SK-N-SH (cell line): ENCODE data around the gene RAD51. TPM values are rescaled to one million over a fixed set of nuclear protein-coding genes. Genes with fewer than 3 reads are reported as not detected.

Source experiments
- CTCF ChIA-PET: fragments of 300-600, 350-600 bp; formaldehyde crosslinking; extraction: SDS; loops from one replicate; lab custom pipeline; 2021; lab: Yijun Ruan, JAX
- POLR2A ChIA-PET: fragments of 350-600 bp; sonication (Branson Sonifier 250); formaldehyde crosslinking; extraction: SDS; loops from one replicate; lab custom pipeline; 2020; ENCODE audit warnings: antibody characterized with exemption, inconsistent platforms; lab: Yijun Ruan, JAX
- DNase-seq: peaks from one replicate; pipeline ENCODE4 v3.0.0; 2012
- H2AFZ ChIP-seq: fragments of 200-600 bp; sonication (generic); 2 replicates; pipeline ENCODE4 v1.8.1; 2016; ENCODE audit warnings: antibody characterized with exemption, mild to moderate bottlenecking, low read depth
- H3F3A ChIP-seq: fragments of 200-600 bp; sonication (generic); replicated peaks from 2 replicates; pipeline ENCODE3; 2016; ENCODE audit warnings: antibody characterized with exemption, mild to moderate bottlenecking; ENCODE audit not compliant: insufficient read depth
- H3K27ac ChIP-seq, 2 experiments: fragments of 200-500 bp in 1 of 2; fragments of 200-600 bp in 1 of 2; sonication (Bioruptor generic) in 1 of 2; sonication (generic), shearing (Covaris generic) in 1 of 2; 2 replicates each; pipeline versions ENCODE4 v1.5.1 to v1.6.1; 2014 to 2016; ENCODE audit warnings: low read depth in 2 of 2, inconsistent platforms in 1 of 2, low read length in 1 of 2, mild to moderate bottlenecking in 1 of 2, mixed read lengths in 1 of 2
- H3K27me3 ChIP-seq: fragments of 200-600 bp; sonication (generic), shearing (Covaris generic); 2 replicates; pipeline ENCODE4 v1.6.1; 2016; ENCODE audit warnings: mixed run types; ENCODE audit not compliant: insufficient read depth
- H3K36me3 ChIP-seq, 2 experiments: fragments of 200-500 bp in 1 of 2; fragments of 200-600 bp in 1 of 2; sonication (Bioruptor generic) in 1 of 2; sonication (generic) in 1 of 2; replicated peaks in 1 of 2; 2 replicates each; pipeline versions ENCODE3 to v1.5.1; 2014 to 2016; ENCODE audit warnings: low read length in 1 of 2, mild to moderate bottlenecking in 1 of 2; ENCODE audit not compliant: insufficient read depth in 2 of 2, control insufficient read depth in 1 of 2
- H3K4me1 ChIP-seq, 2 experiments: fragments of 200-500 bp in 1 of 2; fragments of 200-600 bp in 1 of 2; sonication (Bioruptor generic) in 1 of 2; sonication (generic), shearing (Covaris generic) in 1 of 2; 2 replicates each; pipeline versions ENCODE4 v1.5.1 to v1.6.1; 2014 to 2016; ENCODE audit warnings: low read depth in 1 of 2, low read length in 1 of 2, mixed run types in 1 of 2; ENCODE audit not compliant: insufficient read depth in 2 of 2, control insufficient read depth in 1 of 2
- H3K4me2 ChIP-seq: fragments of 200-600 bp; sonication (generic), shearing (Covaris generic); 2 replicates; pipeline ENCODE4 v1.6.1; 2017; ENCODE audit warnings: mixed run types
- H3K4me3 ChIP-seq, 2 experiments: fragments of 200-500 bp in 1 of 2; fragments of 200-600 bp in 1 of 2; sonication (Bioruptor generic) in 1 of 2; sonication (generic), shearing (Covaris generic) in 1 of 2; 2 replicates each; pipeline versions ENCODE4 v1.5.1 to v1.8.1; 2014 to 2016; ENCODE audit warnings: low read depth in 2 of 2, inconsistent platforms in 1 of 2, low read length in 1 of 2, mild to moderate bottlenecking in 1 of 2, mixed read lengths in 1 of 2, moderate library complexity in 1 of 2
- H3K79me2 ChIP-seq: fragments of 200-600 bp; sonication (generic); 2 replicates; pipeline ENCODE4 v1.8.1; 2017; ENCODE audit warnings: mild to moderate bottlenecking; ENCODE audit not compliant: insufficient read depth
- H3K9ac ChIP-seq: fragments of 200-600 bp; sonication (generic); 2 replicates; pipeline ENCODE4 v1.6.1; 2017; ENCODE audit warnings: mixed run types
- H3K9me2 ChIP-seq: fragments of 200-600 bp; sonication (generic); 2 replicates; pipeline ENCODE4 v1.6.1; 2017; ENCODE audit warnings: mixed run types
- H3K9me3 ChIP-seq: fragments of 200-600 bp; sonication (generic); 2 replicates; pipeline ENCODE4 v1.6.1; 2017; ENCODE audit warnings: mixed run types, mild to moderate bottlenecking, moderate library complexity
- H4K20me1 ChIP-seq: fragments of 200-600 bp; sonication (generic); 2 replicates; pipeline ENCODE4 v1.6.1; 2017; ENCODE audit warnings: mild to moderate bottlenecking, mixed run types; ENCODE audit not compliant: insufficient read depth
- CHD2 ChIP-seq: fragments of 150-350 bp; IDR thresholded peaks from 2 replicates; pipeline ENCODE4 v1.6.1; 2018; ENCODE audit warnings: low read length; ENCODE audit not compliant: partially characterized antibody
- CTCF ChIP-seq: fragments of 200-600 bp; sonication (generic); IDR thresholded peaks from 2 replicates; pipeline ENCODE4 v1.6.1; 2017; ENCODE audit warnings: antibody characterized with exemption, mild to moderate bottlenecking, moderate library complexity
- ELF1 ChIP-seq: IDR thresholded peaks from 2 replicates; pipeline ENCODE4 v1.4.0; 2012
- EP300 ChIP-seq, 2 experiments: IDR thresholded peaks; 2 replicates each; pipeline versions ENCODE4 v1.4.0 to v1.6.1; 2012; ENCODE audit warnings: borderline replicate concordance in 1 of 2, low read depth in 1 of 2, low read length in 1 of 2
- FOSL2 ChIP-seq: IDR thresholded peaks from 2 replicates; pipeline ENCODE4 v1.4.0; 2012; ENCODE audit warnings: low read depth, mild to moderate bottlenecking, moderate library complexity, borderline replicate concordance
- FOXM1 ChIP-seq: IDR thresholded peaks from 2 replicates; pipeline ENCODE4 v1.4.0; 2012; ENCODE audit warnings: low read depth, mild to moderate bottlenecking
- GABPA ChIP-seq: IDR thresholded peaks from 2 replicates; pipeline ENCODE4 v1.4.0; 2012; ENCODE audit warnings: low read depth, mild to moderate bottlenecking
- JUND ChIP-seq: IDR thresholded peaks from 2 replicates; pipeline ENCODE4 v1.4.0; 2012
- MEF2A ChIP-seq: IDR thresholded peaks from 2 replicates; pipeline ENCODE4 v1.4.0; 2012; ENCODE audit warnings: low read depth, borderline replicate concordance
- NFIC ChIP-seq: IDR thresholded peaks from 2 replicates; pipeline ENCODE4 v1.4.0; 2012; ENCODE audit warnings: borderline replicate concordance
- PBX3 ChIP-seq: IDR thresholded peaks from 2 replicates; pipeline ENCODE4; 2012
- RAD21 ChIP-seq: IDR thresholded peaks from 2 replicates; pipeline ENCODE4 v1.6.1; 2012; ENCODE audit warnings: mild to moderate bottlenecking, low read length
- RCOR1 ChIP-seq: fragments of 150-350 bp; IDR thresholded peaks from 2 replicates; pipeline ENCODE4 v1.6.1; 2017; ENCODE audit warnings: antibody characterized with exemption, low read length
- RXRA ChIP-seq: IDR thresholded peaks from 2 replicates; pipeline ENCODE4 v1.4.0; 2012; ENCODE audit warnings: low read depth, mild to moderate bottlenecking, borderline replicate concordance
- SIN3A ChIP-seq: IDR thresholded peaks from 2 replicates; pipeline ENCODE4 v1.6.1; 2012; ENCODE audit warnings: low read depth, mild to moderate bottlenecking, low read length, moderate library complexity, borderline replicate concordance
- SMC3 ChIP-seq: IDR thresholded peaks from 2 replicates; pipeline ENCODE4 v1.6.1; 2012; ENCODE audit warnings: low read depth, low read length, improper control_type of control experiment
- TAF1 ChIP-seq: IDR thresholded peaks from 2 replicates; pipeline ENCODE4 v1.6.1; 2012; ENCODE audit warnings: low read depth, mild to moderate bottlenecking, low read length, moderate library complexity, borderline replicate concordance
- TEAD4 ChIP-seq: IDR thresholded peaks from 2 replicates; pipeline ENCODE4 v1.4.0; 2012; ENCODE audit warnings: mild to moderate bottlenecking, borderline replicate concordance; ENCODE audit not compliant: insufficient read depth
- USF2 ChIP-seq: fragments of 150-350 bp; IDR thresholded peaks from 2 replicates; pipeline ENCODE4 v1.6.1; 2017; ENCODE audit warnings: antibody characterized with exemption, low read length, low read depth, borderline replicate concordance
- YY1 ChIP-seq: IDR thresholded peaks from 2 replicates; pipeline ENCODE4 v1.4.0; 2012; ENCODE audit warnings: low read depth, mild to moderate bottlenecking
- WGBS: methylation state at CpG from one replicate; pipeline ENCODE4 v1.1.6; 2017; ENCODE audit warnings: low lambda C conversion rate; 5-methylcytosine and 5-hydroxymethylcytosine counted together
- polyA plus RNA-seq, 3 experiments: library from polyadenylated mRNA; depleted of rRNA; stranded (reverse); fragments of >200 nt; gene quantifications; 2 replicates each; pipeline ENCODE4 v1.2.3, GENCODE V29; 2012

Gene RAD51
- polyA plus RNA-seq, 1 of the 3 experiments (the other 2 are of a cell fraction) = 7.6 TPM

GRCh38 chr15:40696228-40696627 lies 1.3 kb downstream of the RAD51 start:
- Histone ChIP-seq H3F3A (peaks cover 8% of the 10 kb centered on the region), H3K9ac (peak overlapping the region; percentile 82; the same call in 1 of the 2 replicates), H3K4me2 (peak overlapping the region; percentile 81), H3K27ac (no peak overlapping the region), H3K4me1 (peaks cover 0 to 4% of the 10 kb centered on the region in 2 experiments; a peak in 1 of 4 replicates), H3K36me3 (peaks cover 2 to 4% of the 10 kb centered on the region in 2 experiments), H3K4me3 (peak overlapping the region; percentile 72 to 90; a peak in 3 of 4 replicates), H2AFZ (no peak overlapping the region), H3K9me3 (no peaks in the 10 kb centered on the region), H4K20me1 (no peaks in the 10 kb centered on the region), H3K79me2 (peaks cover 48% of the 10 kb centered on the region), H3K27me3 (no peaks in the 10 kb centered on the region), H3K9me2 (no peaks in the 10 kb centered on the region)
- DNase-seq = no peak
- ChIA-PET POLR2A (interaction anchor here (0.5 kb wide), 1 partner anchor 1764 kb away, joined by 3 read pairs; no protein-coding TSS in a partner anchor), CTCF (no interaction called here)
- 95% methylated on average over 11 of the region's 11 CpGs for WGBS
- TF ChIP-seq PBX3 = no peak
- no peak for TF ChIP-seq RCOR1
- no peak for TF ChIP-seq EP300 (IDR thresholded peaks at IDR 0.05; ENCODE audit: borderline replicate concordance in 1 of 2, low read depth in 1 of 2, low read length in 1 of 2)
- TF ChIP-seq JUND = no peak
- TF ChIP-seq RAD21 = no peak
- no peak for TF ChIP-seq MEF2A
- TF ChIP-seq ELF1 = no peak
- no peak for TF ChIP-seq SMC3
- no peak for TF ChIP-seq CTCF
- no peak for TF ChIP-seq RXRA
- no peak for TF ChIP-seq FOXM1
- no peak for TF ChIP-seq TEAD4
- TF ChIP-seq GABPA = no peak
- TF ChIP-seq CHD2 = no peak
- no peak for TF ChIP-seq TAF1
- no peak for TF ChIP-seq FOSL2
- TF ChIP-seq YY1 = no peak
- no peak for TF ChIP-seq SIN3A
- no peak for TF ChIP-seq NFIC
- TF ChIP-seq USF2 = no peak
